HG02885 (cell line): Measurements from ENCODE around the gene YRDC.

Experiments used
- ATAC-seq: cut with Tn5 transposase; IDR thresholded peaks from one replicate; pipeline ENCODE4 v1.9.1; 2021; ENCODE audit warnings: mild to moderate bottlenecking; ENCODE audit not compliant: unreplicated experiment, poor library complexity

The YRDC gene, protein sequence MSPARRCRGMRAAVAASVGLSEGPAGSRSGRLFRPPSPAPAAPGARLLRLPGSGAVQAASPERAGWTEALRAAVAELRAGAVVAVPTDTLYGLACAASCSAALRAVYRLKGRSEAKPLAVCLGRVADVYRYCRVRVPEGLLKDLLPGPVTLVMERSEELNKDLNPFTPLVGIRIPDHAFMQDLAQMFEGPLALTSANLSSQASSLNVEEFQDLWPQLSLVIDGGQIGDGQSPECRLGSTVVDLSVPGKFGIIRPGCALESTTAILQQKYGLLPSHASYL

DNA sequence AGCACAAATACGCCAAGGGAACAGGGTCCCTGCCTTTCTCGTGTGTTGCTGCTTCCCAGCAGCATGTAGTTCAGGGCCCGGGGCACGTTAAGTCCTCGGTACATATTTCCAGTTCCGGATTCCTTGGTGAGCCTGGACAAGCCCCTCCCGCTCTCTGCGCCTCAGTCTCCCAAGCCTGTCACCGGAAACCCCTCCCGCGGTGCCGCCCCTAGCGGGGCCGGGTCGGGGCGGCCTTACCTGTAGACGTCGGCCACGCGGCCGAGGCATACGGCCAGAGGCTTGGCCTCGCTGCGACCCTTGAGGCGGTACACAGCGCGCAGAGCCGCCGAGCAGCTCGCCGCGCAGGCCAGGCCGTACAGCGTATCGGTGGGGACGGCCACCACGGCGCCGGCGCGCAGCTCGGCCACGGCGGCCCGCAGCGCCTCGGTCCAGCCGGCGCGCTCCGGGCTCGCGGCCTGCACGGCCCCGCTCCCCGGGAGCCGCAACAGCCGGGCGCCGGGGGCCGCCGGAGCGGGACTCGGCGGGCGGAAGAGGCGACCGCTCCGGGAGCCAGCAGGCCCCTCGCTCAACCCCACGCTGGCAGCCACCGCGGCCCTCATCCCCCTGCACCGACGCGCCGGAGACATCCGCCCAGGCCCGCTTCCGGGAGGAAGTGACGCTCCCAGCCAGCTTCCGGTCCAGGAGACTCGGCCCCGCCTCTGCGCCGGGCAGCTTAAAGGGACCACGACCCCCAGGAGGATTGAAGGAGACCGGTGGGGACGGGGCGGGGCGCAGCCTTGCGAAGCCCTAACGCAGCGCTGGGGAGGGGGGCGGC lies at the start of gene YRDC, which contains the start of gene C1orf122:
Gene YRDC, minus strand, starts transcription at position 654 of the 814 bp plus-strand sequence. Its CDS starts 28 bp downstream, at position 626.
Gene C1orf122, plus strand, starts transcription at position 236 of the 814 bp plus-strand sequence. CDS start 615 bp downstream, outside the sequence.
- ATAC-seq, result peak; percentile 90

DNA sequence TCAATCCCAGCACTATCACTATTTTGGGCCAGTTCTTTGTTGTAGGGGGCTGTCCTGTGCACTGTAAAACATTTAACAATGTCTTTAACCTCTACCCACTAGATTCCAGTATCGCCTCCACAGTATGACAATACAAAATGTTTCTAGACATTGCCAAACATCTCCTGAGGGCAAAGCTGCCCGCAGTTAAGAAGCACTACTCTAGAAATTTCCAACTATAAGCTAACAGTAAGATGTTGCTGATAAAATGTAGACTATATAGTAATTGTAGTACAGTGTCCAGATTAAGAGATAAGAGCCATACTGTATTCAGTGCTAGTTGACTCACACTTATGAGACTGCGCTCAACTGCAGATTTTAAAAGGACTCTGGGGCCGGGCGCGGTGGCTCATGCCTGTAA lies 46.4 kb upstream of the YRDC start:
- ATAC-seq, result no peak

DNA sequence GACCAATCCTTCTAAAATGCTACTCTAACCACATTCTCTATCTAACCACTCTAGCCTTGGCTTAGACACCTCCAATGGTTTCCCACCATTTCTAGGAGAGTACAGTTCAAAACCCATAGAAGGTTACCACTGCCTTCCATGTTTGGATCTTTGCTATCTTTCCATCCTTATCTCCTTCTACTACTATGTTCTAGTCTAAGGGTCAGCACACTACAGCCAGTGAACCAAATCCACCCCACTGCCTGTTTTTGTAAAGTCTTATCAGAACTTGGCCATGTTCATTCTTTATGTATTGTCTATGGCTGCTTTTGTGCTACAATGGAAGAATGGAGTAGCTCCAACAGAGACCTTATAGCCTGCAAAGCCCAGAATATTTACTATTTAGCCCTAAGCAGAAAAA lies 45.1 kb upstream of the YRDC start:
- ATAC-seq, result no peak

DNA sequence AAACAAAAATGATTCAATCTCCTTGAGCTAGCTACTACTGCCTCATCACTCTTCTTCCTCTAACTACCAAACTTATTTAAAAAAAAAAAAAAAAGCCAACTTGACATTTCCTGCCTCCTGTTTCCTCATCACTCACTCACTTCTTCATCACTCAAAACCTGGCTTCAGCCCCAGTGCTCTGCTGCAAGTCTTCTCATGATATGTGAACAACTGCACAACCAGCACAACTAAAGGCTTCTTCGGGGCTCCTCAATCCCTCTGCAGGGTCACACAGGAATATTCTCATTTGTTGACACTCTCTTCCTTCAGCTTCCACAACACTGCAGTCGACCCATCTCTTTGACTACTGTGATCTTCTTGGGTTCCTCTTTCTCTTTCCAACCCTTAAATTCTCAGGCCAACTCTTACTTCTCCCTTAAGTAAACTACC lies 43.8 kb upstream of the YRDC start:
- ATAC-seq, result no peak

DNA sequence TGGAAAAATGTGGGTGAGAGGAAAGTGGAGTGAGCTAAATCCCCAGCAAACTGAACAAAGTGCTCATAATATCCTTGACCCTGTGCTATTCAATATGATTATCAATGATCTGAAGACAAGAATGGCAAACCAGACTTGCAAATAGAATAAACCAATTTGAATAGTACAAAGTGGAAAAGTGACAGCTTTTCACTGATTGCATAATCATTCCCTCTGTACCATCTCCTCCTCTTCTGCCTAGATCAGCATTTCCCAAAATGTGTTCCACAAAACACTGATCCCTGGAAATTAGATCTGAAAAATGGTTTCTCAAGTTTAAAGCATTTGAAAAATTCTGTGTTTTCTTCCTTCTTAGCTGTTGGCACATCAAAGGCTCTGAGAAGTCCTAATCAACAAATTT lies 43.3 kb upstream of the YRDC start:
- ATAC-seq, result no peak

DNA sequence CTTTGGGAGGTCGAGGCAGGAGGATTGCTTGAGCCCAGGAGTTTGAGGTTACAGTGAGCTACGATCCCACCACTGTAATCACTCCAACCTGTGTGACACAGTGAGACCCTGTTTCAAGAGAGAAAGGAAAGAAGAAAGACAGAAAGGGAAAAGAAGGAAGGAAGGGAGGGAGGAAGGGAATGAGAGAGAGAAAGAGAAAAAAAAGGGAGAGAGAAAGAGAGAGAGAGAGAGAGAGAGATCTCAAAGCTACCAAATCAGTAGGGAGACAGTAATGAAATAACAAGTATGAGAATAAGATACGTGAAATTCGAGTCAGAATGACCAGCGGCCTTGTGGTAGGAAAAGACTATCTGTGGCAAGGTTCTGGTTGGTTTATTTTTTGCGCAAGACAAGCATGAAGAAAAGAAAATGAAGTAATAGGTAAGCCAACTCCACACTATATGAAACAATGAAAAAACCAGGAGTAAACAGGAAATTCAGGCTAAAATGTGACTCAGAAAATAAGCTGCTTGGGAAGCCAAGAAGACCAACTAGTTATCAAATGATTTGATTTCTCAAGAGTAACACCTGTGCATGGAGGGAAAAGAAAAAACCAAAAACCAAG lies 42.4 kb upstream of the YRDC start:
- no peak for ATAC-seq

DNA sequence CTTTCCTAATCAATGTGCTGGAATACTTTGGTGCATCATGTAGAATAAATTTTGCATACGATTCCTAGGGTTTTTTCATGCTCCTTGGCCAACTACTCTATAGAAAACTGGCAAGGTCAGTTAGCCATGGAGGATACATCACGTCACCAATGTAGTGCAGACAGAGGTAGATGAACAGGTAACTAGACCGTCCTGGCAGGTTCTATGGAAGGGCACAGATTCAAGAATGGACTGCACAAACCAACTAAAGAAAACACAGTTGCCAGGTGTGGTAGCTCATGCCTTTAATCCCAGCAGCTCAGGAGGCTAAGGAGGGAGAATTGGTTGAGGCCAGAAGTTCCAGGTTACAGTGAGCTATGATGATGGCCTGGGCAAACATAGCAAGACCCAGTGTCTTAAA lies 41.5 kb upstream of the YRDC start:
- no peak for ATAC-seq

DNA sequence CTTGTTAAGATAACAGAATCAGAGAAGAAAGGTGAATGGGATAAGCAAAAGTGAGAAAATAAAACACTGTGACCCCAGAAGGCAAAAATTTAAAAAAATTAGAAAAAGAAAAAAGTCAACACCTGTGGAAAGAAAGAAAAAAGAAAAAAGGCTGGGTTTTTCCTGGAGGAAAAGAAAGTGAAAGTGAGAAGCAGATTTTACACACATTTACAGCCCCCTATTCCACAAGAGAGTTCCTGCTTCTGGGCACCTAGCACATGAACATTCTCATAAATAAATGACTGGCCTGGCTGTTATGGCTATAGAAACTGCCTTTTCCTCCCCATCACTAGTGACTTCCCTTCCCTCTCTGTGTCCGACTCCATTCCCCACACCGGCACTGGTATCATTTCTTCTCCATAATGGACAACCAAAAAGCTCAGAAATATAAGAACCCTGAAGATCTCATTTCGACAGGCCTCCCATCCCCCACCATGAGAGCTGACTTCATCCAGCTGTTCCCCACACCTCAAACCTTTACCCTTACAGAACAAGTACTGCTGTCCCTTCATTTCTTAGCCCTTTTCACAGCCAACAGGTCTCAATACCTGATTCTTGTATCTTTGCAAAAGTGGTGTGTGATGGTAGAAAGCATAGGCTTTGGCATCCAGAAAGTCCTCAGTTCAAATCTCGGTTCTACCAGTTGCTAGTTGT lies 38.8 kb upstream of the YRDC start:
- ATAC-seq, result no peak

DNA sequence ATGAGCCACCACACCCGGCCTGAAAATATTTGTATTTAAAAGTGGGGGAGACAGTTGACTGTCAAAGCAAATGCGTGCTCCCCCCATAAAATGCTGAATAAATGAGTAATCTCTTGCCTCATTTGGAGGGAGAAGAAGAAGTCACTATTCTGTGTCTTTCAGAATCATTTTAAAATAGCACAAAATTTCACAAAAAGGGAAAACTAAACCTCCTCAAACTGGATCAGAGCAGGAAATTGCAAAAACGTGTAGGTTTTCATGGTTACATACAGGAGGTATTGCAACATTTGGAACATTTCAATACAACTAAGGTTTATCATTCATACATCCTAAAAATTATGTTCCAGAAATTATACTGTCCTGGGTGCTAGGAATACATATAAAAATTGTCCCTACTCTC lies 37.8 kb upstream of the YRDC start:
- no peak for ATAC-seq

DNA sequence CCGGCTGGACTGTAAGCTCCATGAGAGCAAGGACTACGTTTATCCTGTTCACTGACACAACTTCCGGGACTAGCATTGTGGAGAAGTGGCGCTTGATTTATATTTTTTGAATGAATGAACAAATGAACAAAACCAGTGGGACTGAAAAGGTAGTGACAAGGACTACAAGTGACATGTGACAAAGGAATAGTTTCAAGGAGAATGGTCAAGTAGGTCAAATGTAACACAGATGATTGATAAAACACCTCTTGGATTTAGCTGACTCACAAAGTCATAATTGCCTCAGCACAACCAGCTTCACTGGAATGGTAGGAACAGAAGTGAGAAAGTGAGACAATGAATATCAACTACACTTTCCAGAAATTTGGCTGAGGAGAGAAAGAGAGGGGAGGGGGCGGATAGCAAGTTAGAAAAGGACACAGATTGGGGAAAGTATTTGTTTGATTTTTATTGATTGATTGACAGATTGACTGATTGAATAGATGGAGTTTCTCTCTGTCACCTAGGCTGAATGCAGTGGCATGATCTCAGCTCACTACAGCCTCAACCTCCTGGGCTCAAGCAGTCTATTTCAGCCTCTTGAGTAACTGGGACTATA lies 37.1 kb upstream of the YRDC start:
- no peak for ATAC-seq

DNA sequence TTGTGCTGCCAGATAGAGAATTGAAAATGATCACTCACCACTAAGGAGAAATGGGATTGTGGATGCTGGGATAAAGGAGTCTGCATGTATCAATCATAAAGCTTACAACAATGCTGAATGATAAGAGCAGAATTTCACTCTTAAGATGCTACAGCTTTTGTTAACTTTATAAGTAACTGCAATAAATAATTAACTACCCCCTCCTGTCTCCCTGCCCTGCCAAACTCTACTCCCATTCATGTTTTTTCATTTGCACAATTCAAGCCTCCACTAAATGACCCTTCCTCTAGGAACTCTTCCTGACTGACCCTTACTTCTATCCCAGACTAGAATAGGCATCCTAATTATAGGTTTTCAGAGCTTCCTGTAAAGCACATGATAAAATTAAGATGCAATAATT lies 36.5 kb upstream of the YRDC start:
- ATAC-seq, result no peak

DNA sequence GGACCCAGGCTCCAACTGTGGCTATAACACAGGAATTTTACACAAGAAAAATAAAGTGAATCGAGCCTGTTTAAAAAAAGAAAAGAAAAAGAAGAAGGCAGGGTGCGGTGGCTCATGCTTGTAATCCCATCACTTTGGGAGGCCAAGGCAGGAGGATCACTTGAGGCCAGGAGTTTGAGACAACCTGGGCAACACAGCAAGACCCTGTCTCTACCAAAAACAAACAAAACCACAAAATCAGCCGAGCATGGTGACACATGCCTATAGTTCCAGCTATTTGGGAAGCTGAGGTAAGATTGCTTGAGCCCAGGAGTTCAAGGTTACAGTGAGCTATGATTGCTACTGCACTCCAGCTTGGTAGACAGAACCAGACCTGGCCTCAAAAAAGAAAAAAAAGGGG lies 33.6 kb upstream of the YRDC start:
- ATAC-seq, result no peak

DNA sequence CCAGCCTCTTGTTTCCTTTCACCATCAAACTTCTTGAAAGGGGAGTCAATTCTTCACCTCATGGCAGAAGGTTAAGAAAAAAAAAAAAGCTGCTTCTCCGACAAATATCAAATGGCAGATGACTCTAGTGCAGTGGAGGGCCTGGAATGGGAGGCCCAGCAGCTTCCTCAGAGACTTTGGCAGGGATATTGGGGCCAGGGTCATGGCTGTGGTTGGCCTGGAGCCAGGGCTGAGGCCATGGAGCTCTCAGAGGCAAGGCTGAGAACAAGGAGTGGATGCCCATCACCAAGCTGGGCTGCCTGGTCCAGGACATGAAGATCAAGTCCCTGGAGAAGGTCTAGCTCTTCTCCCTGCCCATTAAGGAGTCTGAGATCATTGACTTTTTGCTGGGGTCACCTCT lies 32.7 kb upstream of the YRDC start:
- ATAC-seq, result no peak

DNA sequence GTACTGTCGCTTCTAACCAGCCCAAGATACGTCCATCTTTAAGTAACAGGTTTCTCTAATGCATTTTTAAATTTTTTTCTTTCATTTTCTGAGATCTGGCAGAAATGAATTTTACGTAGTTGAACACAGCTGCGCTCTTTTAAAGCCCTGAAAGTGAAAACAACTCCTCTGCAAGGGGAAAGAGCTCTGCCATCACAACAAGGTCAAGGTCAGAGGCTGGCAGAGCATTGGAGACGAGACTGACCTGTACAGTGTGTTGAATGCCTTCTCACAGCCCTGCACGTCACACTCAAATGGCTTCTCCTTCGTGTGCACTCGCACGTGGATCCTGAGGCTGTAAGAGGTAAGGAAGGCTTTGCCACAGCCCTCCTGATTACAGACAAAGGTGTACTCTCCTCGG lies 31.7 kb upstream of the YRDC start:
- ATAC-seq, result no peak

DNA sequence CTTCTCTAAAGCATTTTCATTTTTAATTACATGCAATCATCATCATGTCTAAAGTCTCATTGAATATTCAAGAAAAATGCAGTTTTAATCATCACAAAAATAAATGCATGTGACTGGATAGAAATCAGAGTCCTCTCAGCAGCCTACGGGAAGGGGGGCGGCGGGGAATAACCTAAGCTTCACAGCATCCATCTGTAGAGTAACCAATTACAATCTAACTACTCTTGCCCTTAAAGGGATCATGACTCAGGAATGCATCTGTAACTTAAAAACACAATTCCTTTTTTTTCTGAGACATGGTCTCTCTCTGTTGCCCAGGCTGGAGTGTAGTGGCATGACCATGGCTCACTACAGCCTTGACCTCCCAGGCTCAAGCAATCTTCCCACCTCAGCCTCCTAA lies 28.8 kb upstream of the YRDC start:
- ATAC-seq, result no peak

DNA sequence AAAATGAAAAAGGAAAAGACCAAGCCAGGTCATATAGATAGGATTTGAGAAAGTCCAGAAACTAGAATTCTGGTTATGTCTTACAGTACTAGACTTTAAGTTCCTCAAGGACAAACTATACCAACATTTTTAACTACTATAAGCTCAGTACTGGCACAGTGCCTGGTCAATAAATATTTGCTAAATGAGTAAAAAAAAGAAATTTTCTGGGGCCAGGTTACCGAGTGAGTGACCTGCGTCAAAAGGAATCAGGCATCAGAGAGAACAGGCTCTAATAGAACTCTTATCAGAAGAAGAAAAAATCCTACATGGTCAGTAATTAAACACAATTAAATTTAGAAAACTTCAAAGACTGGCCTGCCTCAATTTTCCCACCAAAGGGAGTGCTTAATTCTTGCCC lies 23.8 kb upstream of the YRDC start:
- ATAC-seq, result no peak

DNA sequence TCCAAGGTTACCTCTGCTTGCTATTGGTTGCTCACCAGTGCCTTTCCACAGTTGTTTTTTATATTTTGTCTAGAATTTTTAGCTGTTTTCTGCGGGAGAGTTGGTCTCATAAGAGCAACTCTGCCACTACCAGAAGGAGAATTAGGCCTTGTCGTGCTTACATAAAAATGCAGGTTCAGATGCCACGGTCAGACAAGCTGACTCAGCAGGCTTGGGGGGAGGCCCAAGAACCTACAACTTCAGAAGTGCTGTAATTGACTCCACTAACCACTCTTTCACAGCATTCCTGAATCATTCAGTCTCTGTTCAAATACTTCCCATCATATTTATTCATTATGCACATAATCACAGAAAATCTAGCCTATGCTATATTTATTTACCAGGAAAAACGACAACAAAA lies 23.1 kb upstream of the YRDC start:
- no peak for ATAC-seq

DNA sequence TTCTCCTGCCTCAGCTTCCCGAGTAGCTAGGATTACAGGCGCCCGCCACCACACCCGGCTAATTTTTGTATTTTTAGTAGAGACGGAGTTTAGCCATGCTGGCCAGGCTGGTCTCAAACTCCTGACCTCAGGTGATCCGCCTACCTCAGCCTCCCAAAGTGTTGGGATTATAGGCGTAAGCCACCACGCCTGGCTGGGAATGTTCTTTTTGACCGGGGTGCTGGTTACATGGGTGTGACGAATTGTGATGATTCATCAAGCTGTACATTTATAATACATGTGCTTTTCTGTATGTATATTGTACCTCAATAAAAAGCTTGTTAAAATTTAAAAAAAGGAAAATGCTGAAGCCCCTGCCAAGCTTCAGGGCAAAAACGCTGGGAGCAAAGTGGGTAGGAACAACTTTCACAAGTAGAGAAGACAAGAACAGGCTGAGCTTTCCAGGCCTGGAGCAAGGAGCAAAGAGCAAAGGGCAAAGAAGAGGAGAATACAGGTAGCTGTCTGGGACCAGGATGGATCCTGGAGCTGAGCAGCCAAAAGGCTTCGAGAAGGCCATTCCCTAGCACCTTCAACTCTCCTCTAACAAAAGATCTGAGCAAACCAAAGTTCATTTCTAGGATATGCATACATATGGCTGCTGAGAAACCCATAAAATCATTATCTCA lies 20.5 kb upstream of the YRDC start:
- no peak for ATAC-seq

DNA sequence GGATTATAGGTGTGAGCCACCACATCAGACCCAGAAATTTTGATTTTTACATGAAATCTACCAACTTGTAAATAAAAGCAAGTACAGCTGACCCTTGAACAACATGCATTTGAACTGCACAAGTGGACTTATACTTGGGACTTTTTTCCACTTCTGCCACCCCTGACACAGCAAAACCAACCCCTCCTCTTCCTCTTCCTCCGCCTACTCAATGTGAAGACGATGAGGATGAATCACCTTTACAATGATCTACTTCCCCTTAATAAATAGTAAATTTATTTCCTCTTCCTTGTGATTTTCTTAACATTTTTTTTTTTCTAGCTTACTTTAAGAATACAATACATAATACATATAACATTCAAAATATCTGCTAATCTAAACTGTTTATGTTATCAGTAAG lies 17.5 kb upstream of the YRDC start:
- ATAC-seq, result no peak

DNA sequence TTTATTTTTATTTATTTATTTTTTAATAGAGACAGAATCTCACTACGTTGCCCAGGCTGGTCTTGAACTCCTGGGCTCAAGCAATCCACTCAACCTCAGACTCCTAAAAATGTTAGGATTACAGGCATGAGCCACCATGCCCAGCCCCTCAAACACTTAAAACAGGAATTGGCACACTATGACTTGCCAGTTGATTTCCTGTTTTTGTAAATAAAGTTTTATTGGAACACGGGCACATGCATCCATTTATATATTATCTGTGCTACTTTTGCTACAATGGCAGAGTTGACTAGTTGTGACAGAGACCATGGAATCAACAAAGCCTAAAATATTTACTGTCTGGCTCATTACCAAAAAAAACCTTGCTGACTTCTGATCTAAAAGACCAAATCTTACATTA lies 16.0 kb upstream of the YRDC start:
- ATAC-seq, result no peak
